Activated T-helper 17 cell treated with anti-CD3 and anti-CD28 coated beads, Interleukin-2, amount 50 U/mL, for 72 hours (primary cell): ENCODE measurements around the gene C10orf53. TPM values are rescaled to one million over a fixed set of nuclear protein-coding genes. Genes with fewer than 3 reads are reported as not detected.
A peak's percentile ranks its signal among the peaks of the same experiment; 100 is the strongest.

ENCODE experiments used
- ATAC-seq: fragments of 150-1000 bp; cut with Tn5 transposase; replicated peaks from 2 replicates; pipeline ENCODE4 v1.10.0; 2021; ENCODE audit warnings: mild to moderate bottlenecking, moderate library complexity
- H3K27ac Mint-ChIP-seq: one replicate; pipeline ENCODE4 v1.8.0; 2022; ENCODE audit warnings: mixed read lengths
- H3K27me3 Mint-ChIP-seq: one replicate; pipeline ENCODE4 v1.8.0; 2022; ENCODE audit warnings: mixed read lengths
- H3K36me3 Mint-ChIP-seq: one replicate; pipeline ENCODE4 v1.8.0; 2022; ENCODE audit warnings: low read depth, mild to moderate bottlenecking, mixed read lengths
- H3K4me1 Mint-ChIP-seq: one replicate; pipeline ENCODE4 v1.8.0; 2022; ENCODE audit warnings: mixed read lengths
- H3K4me3 Mint-ChIP-seq: one replicate; pipeline ENCODE4 v1.8.0; 2022; ENCODE audit warnings: mild to moderate bottlenecking, mixed read lengths
- H3K9me3 Mint-ChIP-seq: one replicate; pipeline ENCODE4 v1.8.0; 2022; ENCODE audit warnings: mixed read lengths
- total RNA-seq, 2 donors: library from RNA; stranded (reverse); gene quantifications; one replicate each; pipeline ENCODE4 v1.2.3, GENCODE V29; 2022

C10orf53 gene
- total RNA-seq, 2 donors from 2014 or later, result not detected

DNA sequence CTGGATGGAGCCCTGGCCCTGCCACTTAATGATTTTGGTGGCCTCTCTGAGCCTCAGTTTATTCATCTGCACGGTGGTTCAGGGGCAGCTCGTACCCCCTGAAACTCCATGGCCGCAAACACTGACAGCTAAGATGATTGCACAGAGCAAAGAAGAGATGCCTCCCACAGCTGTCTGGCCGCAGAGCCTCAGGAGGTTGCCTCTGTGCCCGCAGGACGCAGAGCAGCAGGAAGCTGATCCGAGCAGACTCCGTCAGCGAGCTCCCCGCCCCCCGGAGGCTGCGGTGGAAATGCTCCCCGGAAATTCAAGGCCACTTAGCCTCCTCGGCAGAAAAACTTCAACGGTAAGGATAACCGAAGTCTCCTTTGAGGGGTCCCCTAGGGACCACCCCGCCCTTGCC is 30.2 kb upstream of the C10orf53 start:
- peak; percentile 53 for ATAC-seq
- Mint-ChIP-seq H3K4me1 (no peaks in the 10 kb centered on the region), H3K36me3 (no peaks in the 10 kb centered on the region), H3K27me3 (peaks cover 21% of the 10 kb centered on the region), H3K27ac (no peak overlapping the region), H3K4me3 (no peak overlapping the region), H3K9me3 (no peaks in the 10 kb centered on the region)

GRCh38 chr10:49649936-49650723 is 29.3 kb upstream of the C10orf53 start:
- Mint-ChIP-seq H3K9me3 (no peaks in the 10 kb centered on the region), H3K4me1 (no peaks in the 10 kb centered on the region), H3K27ac (no peak overlapping the region), H3K4me3 (no peak overlapping the region), H3K27me3 (peaks cover 18% of the 10 kb centered on the region), H3K36me3 (no peaks in the 10 kb centered on the region)
- peak; percentile 39 for ATAC-seq

- Mint-ChIP-seq H3K27ac (no peak overlapping the region), H3K9me3 (no peaks in the 10 kb centered on the region), H3K27me3 (peaks cover 19% of the 10 kb centered on the region), H3K4me3 (no peak overlapping the region), H3K36me3 (no peaks in the 10 kb centered on the region), H3K4me1 (no peaks in the 10 kb centered on the region)
- ATAC-seq, result no peak
Observed at GRCh38 chr10:49650724-49651034, 28.8 kb upstream of the C10orf53 start.

DNA sequence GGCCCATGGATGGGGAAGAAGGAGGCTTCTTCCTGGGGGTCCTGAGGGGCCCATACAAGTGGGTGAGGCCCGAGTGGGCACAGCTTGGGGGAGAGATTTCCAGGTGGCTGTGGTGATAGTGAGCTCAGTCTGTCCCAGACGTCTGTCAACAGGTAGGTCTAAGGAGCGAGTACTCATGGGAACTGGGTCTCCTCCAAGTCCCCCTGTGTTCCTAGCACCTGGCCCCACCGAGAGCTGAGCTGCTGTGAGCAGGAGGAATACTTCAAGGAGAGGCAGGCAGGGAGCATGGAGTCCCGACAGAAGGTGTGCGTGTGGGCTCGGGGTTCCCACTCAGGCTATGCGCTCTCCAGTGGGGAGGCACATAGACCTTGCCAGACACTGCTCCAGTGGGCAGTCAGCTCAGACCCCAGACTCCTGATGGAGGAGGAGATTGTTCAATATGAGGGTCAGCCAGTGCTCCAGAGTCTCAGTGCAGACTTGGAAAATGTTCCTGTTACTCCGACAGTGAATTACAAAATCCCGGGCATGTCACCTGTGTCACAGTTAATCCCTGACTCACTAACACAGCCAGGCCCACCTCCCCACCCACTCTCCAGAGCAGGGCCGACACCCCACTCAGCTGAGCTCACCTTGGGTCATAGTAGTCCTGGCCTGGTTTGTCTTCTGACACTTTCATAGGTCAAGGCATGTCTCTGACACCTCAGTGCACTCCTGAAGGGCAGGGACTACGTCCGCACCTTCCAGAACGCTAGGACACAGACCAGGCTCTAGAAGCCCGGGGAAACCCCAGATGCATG is 28.2 kb upstream of the C10orf53 start:
- Mint-ChIP-seq H3K27me3 (peaks cover 22% of the 10 kb centered on the region), H3K36me3 (no peaks in the 10 kb centered on the region)
- ATAC-seq, result no peak

DNA sequence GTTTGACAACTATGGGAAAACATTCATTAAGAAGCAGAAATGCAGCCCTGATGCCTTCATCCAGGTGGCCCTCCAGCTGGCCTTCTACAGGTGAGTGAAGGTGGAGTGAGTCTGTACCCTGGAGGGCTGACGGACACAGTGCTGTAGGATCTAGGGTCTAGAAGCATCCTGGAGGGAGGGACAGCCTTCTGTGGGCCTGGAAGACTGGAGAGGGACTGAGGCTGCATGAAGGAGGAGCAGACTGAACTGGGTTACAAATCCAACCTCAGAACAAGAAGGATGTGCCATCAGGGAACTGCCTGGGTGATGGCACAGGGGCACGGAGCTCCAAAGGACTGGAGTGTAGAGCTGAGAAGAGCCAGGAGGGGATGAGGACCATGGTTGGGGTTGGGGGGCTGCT is 27.5 kb upstream of the C10orf53 start:
- no peaks in the 10 kb centered on the region for H3K36me3 Mint-ChIP-seq
- no peak for ATAC-seq
- H3K27ac Mint-ChIP-seq, result no peak overlapping the region
- H3K9me3 Mint-ChIP-seq, result no peaks in the 10 kb centered on the region
- H3K4me1 Mint-ChIP-seq, result no peaks in the 10 kb centered on the region
- no peak overlapping the region for H3K4me3 Mint-ChIP-seq
- peaks cover 22% of the 10 kb centered on the region for H3K27me3 Mint-ChIP-seq

More for the DNA sequence above, 28.2 kb upstream of the C10orf53 start:
- Mint-ChIP-seq H3K9me3 (no peaks in the 10 kb centered on the region), H3K27ac (no peak overlapping the region), H3K4me3 (no peak overlapping the region), H3K4me1 (no peaks in the 10 kb centered on the region)

- Mint-ChIP-seq H3K27me3 (peaks cover 15% of the 10 kb centered on the region), H3K9me3 (no peaks in the 10 kb centered on the region), H3K4me1 (no peaks in the 10 kb centered on the region), H3K27ac (no peak overlapping the region), H3K4me3 (no peak overlapping the region), H3K36me3 (no peaks in the 10 kb centered on the region)
- ATAC-seq, result no peak
Observed at GRCh38 chr10:49652421-49653272, 26.8 kb upstream of the C10orf53 start.

DNA sequence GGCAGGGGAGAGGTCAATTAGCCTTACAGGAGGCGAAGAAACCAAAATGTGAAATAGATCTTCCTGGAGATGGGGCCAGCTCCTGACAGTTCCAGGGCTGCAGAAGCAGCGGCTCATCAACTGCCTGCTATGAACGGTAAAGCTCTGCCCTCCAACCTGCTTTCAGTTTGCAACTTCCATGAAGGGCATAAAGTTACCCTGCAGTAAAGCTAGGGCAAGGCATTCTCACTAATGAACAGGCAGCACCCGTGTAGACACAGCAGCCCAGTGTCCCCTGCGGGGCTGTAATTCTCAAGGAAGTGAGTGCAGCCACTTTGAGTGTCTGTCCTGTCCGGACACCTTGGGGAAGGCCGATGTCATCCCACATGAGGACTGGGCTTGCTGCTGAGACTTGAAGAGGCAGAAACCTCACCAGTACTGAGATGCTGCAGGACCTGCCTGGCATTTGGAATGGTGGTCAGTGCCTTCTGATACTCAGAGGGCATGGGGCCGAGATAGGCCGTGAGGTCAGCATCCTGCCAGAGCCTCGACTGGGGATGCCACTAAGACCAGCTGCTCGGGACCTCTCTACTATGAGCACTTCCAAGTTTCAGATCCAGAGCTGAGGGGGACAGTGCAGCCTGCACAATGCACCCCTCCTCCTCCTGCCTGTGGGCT is 26.1 kb upstream of the C10orf53 start:
- Mint-ChIP-seq H3K4me3 (no peak overlapping the region), H3K27ac (no peak overlapping the region), H3K27me3 (peaks cover 11% of the 10 kb centered on the region), H3K9me3 (no peaks in the 10 kb centered on the region), H3K36me3 (no peaks in the 10 kb centered on the region), H3K4me1 (no peaks in the 10 kb centered on the region)
- no peak for ATAC-seq

- Mint-ChIP-seq H3K27ac (no peak overlapping the region), H3K4me3 (no peak overlapping the region), H3K9me3 (peaks cover 5% of the 10 kb centered on the region), H3K4me1 (no peaks in the 10 kb centered on the region), H3K36me3 (no peaks in the 10 kb centered on the region), H3K27me3 (peaks cover 10% of the 10 kb centered on the region)
- no peak for ATAC-seq
Observed at GRCh38 chr10:49654036-49654693, 25.3 kb upstream of the C10orf53 start.

- Mint-ChIP-seq H3K27ac (no peak overlapping the region), H3K4me3 (no peak overlapping the region), H3K9me3 (peaks cover 10% of the 10 kb centered on the region), H3K4me1 (no peaks in the 10 kb centered on the region), H3K27me3 (peaks cover 10% of the 10 kb centered on the region), H3K36me3 (no peaks in the 10 kb centered on the region)
- no peak for ATAC-seq
Observed at GRCh38 chr10:49655099-49655498, 24.4 kb upstream of the C10orf53 start.

DNA sequence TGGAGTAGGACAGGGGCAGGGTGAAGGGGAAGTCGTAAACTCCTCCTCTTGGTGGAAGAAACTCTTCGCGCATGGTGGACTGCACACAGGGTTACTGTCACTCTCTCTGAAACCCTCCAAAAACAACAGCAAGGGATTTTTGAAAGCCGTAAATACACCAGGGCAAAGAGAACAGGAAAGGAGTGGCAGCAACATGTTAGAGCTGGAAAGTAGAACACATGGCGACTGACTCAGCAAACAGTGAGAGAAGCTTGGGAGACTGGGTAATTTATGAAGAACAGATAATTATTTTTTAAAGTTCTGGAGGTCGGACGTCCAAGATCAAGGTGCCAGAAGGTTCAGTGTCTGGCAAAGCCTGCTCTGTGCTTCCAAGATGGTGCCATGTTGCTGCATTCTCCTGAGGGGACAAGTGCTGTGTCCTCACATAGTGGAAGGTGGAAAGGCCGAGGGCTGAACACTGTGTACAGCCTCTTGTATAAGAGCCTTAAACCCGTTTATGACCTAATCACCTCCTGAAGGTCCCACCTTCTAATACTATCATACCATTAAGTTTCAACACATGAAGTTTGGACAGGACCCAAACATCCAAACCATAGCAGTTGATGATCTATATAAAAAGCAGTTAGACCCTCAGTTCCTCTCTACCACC is 22.5 kb upstream of the C10orf53 start:
- H3K36me3 Mint-ChIP-seq, result no peaks in the 10 kb centered on the region

GRCh38 chr10:49657606-49658005 is 21.8 kb upstream of the C10orf53 start:
- Mint-ChIP-seq H3K4me3 (no peak overlapping the region), H3K9me3 (peaks cover 10% of the 10 kb centered on the region), H3K4me1 (no peaks in the 10 kb centered on the region), H3K36me3 (no peaks in the 10 kb centered on the region), H3K27ac (no peak overlapping the region), H3K27me3 (peaks cover 7% of the 10 kb centered on the region)
- ATAC-seq, result no peak

More for the DNA sequence above, 22.5 kb upstream of the C10orf53 start:
- no peak for ATAC-seq
- H3K4me3 Mint-ChIP-seq, result no peak overlapping the region
- peaks cover 8% of the 10 kb centered on the region for H3K27me3 Mint-ChIP-seq
- no peak overlapping the region for H3K27ac Mint-ChIP-seq
- H3K4me1 Mint-ChIP-seq, result no peaks in the 10 kb centered on the region
- H3K9me3 Mint-ChIP-seq, result peaks cover 10% of the 10 kb centered on the region

DNA sequence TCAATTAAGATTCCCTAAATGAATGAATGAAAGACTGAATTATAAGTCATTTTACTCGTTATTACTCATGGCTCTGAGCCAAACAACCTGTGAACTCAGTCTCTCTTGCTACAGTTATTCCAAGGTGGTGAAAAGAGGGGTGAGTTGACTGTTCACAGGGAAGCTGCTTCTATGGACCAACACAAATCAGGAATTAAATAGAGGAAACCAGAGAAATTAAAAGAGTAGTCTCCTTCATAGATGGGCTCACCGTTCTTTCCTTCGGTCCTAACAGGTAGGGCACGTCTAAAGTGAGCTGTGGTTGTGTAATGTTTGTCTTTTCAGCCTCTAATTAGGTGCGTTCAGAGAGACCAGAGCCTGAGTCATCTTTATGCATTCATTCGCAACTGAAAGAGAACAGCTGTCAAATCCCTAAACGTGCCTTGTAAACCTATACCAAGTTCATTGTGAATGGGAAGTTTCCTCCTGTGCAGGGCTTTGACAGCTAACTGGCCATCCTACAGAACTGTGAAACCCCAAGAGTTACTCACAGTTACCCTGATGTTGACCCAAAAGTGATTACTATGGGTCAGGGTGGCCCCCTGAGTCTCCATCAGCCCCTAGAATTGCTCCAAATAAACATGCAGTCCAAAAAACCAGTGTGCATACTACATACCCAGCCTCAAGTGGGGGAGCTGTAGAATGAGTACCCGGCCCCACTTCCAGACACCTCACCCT is 18.2 kb upstream of the C10orf53 start:
- H3K9me3 Mint-ChIP-seq, result peaks cover 10% of the 10 kb centered on the region
- H3K36me3 Mint-ChIP-seq, result no peaks in the 10 kb centered on the region
- ATAC-seq, result no peak
- H3K27ac Mint-ChIP-seq, result no peak overlapping the region
- H3K4me3 Mint-ChIP-seq, result no peak overlapping the region
- no peaks in the 10 kb centered on the region for H3K4me1 Mint-ChIP-seq
- H3K27me3 Mint-ChIP-seq, result peaks cover 3% of the 10 kb centered on the region
